ENCODE results near the gene CTSL. TPM values are rescaled to one million over a fixed set of nuclear protein-coding genes. Genes with fewer than 3 reads are reported as not detected.

CTSL gene
- total and polyA plus RNA-seq, 2 of the 13 experiments (the other 11 are each of a cell fraction or from before 2014, with no cell fraction given) = 78.1 to 113 TPM

DNA sequence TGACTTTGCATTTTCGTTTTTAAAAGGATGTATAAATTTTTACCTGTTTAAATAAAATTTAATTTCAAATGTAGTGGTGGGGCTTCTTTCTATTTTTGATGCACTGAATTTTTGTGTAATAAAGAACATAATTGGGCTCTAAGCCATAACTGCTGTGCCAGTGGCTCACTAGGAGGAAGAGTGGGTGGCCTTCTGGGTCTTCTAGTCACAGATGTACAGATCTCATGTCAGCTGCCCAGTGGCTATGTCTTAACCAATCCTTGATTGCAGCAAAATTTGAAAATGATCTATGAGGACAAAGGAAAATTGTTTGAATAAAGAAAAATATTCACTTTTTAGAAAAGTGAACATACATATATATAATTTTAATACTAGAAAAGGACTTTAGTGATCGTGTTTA, 5.4 kb downstream of the CTSL start:
- WGBS (ENCODE audit: low lambda C conversion rate) = 80% methylated on average over 2 of the region's 2 CpGs

More for the DNA sequence above, 5.4 kb downstream of the CTSL start:
- FAIRE-seq (no peak), ATAC-seq (no peak), DNase-seq (ENCODE audit: low spot score) (no peak)
- Histone ChIP-seq H3K4me2 (ENCODE audit: low read depth, low read length) (no peak overlapping the region), H3K9me3 (ENCODE audit: low read length) (no peaks in the 10 kb centered on the region), H3K36me3 (replicated peaks in 1 of 2; ENCODE audit: control insufficient read depth in 1 of 2, insufficient read depth in 2 of 2, low read length in 2 of 2) (peaks cover 1 to 14% of the 10 kb centered on the region in 2 experiments; a peak in 3 of 5 replicates), H3K79me2 (ENCODE audit: insufficient read depth, low read length) (no peaks in the 10 kb centered on the region), H3K9ac (ENCODE audit: insufficient read depth, low read depth, low read length) (no peak overlapping the region), H3K4me1 (ENCODE audit: insufficient read depth, low read length) (peaks cover 14% of the 10 kb centered on the region), H3K27ac (ENCODE audit: extremely low read length, insufficient read depth, low read length) (no peak overlapping the region), H2AFZ (ENCODE audit: low read length) (no peak overlapping the region), H3K27me3 (ENCODE audit: control insufficient read depth in 1 of 2, insufficient read depth in 2 of 2, low read length in 2 of 2) (peaks cover 0 to 3% of the 10 kb centered on the region in 2 experiments; a peak in 1 of 5 replicates), H3K4me3 (replicated peaks in 1 of 3; ENCODE audit: insufficient read depth in 1 of 3, low read depth in 2 of 3, low read length in 3 of 3) (no peak overlapping the region), H4K20me1 (ENCODE audit: insufficient read depth, low read length) (no peaks in the 10 kb centered on the region)
- TF ChIP-seq CENPT (CRISPR knock-in tag; IDR thresholded peaks at IDR 0.05; ENCODE audit: low read depth) (no peak), CHD2 (IDR thresholded peaks at IDR 0.05; ENCODE audit: low read depth, low read length) (no peak), SP5 (CRISPR knock-in tag; IDR thresholded peaks at IDR 0.05; ENCODE audit: borderline replicate concordance, low read depth) (no peak), ELF3 (CRISPR knock-in tag; IDR thresholded peaks at IDR 0.05) (no peak), SSRP1 (CRISPR knock-in tag; IDR thresholded peaks at IDR 0.05) (no peak)
- TF ChIP-seq, protein P1, sequence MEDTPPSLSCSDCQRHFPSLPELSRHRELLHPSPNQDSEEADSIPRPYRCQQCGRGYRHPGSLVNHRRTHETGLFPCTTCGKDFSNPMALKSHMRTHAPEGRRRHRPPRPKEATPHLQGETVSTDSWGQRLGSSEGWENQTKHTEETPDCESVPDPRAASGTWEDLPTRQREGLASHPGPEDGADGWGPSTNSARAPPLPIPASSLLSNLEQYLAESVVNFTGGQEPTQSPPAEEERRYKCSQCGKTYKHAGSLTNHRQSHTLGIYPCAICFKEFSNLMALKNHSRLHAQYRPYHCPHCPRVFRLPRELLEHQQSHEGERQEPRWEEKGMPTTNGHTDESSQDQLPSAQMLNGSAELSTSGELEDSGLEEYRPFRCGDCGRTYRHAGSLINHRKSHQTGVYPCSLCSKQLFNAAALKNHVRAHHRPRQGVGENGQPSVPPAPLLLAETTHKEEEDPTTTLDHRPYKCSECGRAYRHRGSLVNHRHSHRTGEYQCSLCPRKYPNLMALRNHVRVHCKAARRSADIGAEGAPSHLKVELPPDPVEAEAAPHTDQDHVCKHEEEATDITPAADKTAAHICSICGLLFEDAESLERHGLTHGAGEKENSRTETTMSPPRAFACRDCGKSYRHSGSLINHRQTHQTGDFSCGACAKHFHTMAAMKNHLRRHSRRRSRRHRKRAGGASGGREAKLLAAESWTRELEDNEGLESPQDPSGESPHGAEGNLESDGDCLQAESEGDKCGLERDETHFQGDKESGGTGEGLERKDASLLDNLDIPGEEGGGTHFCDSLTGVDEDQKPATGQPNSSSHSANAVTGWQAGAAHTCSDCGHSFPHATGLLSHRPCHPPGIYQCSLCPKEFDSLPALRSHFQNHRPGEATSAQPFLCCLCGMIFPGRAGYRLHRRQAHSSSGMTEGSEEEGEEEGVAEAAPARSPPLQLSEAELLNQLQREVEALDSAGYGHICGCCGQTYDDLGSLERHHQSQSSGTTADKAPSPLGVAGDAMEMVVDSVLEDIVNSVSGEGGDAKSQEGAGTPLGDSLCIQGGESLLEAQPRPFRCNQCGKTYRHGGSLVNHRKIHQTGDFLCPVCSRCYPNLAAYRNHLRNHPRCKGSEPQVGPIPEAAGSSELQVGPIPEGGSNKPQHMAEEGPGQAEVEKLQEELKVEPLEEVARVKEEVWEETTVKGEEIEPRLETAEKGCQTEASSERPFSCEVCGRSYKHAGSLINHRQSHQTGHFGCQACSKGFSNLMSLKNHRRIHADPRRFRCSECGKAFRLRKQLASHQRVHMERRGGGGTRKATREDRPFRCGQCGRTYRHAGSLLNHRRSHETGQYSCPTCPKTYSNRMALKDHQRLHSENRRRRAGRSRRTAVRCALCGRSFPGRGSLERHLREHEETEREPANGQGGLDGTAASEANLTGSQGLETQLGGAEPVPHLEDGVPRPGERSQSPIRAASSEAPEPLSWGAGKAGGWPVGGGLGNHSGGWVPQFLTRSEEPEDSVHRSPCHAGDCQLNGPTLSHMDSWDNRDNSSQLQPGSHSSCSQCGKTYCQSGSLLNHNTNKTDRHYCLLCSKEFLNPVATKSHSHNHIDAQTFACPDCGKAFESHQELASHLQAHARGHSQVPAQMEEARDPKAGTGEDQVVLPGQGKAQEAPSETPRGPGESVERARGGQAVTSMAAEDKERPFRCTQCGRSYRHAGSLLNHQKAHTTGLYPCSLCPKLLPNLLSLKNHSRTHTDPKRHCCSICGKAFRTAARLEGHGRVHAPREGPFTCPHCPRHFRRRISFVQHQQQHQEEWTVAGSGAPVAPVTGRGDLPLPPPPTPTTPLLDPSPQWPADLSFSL (CRISPR knock-in tag; IDR thresholded peaks at IDR 0.05) = no peak
- TF ChIP-seq, protein P2, sequence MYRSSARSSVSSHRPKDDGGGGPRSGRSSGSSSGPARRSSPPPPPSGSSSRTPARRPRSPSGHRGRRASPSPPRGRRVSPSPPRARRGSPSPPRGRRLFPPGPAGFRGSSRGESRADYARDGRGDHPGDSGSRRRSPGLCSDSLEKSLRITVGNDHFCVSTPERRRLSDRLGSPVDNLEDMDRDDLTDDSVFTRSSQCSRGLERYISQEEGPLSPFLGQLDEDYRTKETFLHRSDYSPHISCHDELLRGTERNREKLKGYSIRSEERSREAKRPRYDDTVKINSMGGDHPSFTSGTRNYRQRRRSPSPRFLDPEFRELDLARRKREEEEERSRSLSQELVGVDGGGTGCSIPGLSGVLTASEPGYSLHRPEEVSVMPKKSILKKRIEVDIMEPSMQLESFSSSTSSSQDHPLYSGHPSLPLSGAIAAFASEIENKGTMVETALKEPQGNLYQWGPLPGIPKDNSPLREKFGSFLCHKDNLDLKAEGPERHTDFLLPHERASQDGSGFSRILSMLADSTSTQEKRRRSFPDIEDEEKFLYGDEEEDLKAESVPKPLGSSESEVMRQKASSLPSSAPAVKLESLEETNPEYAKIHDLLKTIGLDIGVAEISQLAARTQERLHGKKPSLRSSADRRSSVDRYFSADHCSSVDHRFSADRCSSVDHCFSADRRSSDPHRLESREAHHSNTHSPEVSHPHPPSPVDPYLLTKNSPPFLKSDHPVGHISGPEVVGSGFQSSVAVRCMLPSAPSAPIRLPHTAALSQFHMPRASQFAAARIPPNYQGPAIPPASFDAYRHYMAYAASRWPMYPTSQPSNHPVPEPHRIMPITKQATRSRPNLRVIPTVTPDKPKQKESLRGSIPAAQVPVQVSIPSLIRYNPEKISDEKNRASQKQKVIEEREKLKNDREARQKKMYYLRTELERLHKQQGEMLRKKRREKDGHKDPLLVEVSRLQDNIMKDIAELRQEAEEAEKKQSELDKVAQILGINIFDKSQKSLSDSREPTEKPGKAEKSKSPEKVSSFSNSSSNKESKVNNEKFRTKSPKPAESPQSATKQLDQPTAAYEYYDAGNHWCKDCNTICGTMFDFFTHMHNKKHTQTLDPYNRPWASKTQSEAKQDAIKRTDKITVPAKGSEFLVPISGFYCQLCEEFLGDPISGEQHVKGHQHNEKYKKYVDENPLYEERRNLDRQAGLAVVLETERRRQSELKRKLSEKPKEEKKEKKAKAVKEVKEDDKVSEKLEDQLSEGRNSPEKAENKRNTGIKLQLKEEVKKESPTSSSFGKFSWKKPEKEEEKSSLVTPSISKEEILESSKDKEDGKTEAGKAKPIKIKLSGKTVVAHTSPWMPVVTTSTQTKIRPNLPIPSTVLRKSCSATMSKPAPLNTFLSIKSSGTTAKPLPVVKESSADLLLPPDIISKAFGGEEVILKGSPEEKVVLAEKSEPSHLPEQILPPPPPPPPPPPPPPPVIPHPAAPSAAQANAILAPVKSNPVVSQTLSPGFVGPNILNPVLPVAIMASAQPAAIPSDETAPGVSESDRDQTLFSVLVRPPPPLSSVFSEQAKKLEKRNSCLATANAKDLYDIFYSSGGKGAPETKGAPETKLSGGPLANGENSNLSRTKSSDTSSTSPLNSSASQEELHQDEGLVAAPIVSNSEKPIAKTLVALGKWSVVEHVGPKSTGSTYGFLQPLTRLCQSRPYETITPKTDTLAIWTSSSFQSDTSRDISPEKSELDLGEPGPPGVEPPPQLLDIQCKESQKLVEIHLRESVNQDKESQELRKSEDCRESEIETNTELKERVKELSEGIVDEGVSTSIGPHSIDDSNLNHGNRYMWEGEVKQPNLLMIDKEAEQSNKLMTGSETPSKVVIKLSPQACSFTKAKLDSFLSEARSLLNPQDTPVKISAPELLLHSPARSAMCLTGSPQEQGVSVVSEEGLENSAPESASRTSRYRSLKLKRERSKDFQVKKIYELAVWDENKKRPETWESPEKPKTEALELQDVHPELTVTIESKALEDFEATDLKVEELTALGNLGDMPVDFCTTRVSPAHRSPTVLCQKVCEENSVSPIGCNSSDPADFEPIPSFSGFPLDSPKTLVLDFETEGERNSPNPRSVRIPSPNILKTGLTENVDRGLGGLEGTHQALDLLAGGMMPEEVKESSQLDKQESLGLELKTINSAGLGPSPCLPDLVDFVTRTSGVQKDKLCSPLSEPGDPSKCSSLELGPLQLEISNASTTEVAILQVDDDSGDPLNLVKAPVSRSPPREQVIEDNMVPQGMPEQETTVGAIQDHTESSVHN (CRISPR knock-in tag; IDR thresholded peaks at IDR 0.05) = no peak
- in situ Hi-C loops (cut with HindIII; ENCODE audit: extremely low pct_ligation_motif_present, low pct_unique_long_range_greater_than_20kb) = no loop called here
- no TSS peak for BruUV-seq (replicated peaks)
- CTCF ChIA-PET (ENCODE audit: low intra/inter-chr PET ratio, low total read pairs) = no interaction called here
- POLR2A ChIA-PET = no interaction called here
- intact Hi-C loops (cut with micrococcal nuclease; ENCODE audit: unreplicated experiment) = no loop called here
